HEK293 (cell line): Measurements from ENCODE around the gene ANXA7.

Source experiments
- FEZF1 ChIP-seq: fragments of 450-650 bp; formaldehyde crosslinking; IDR thresholded peaks from 2 replicates; pipeline ENCODE4 v1.5.1; 2016; ENCODE audit warnings: missing biosample characterization, missing genetic modification characterization
- KLF10 ChIP-seq: fragments of 450-650 bp; IDR thresholded peaks from 2 replicates; pipeline ENCODE4 v1.5.1; 2018; ENCODE audit warnings: missing biosample characterization, mild to moderate bottlenecking, missing genetic modification characterization
- KLF7 ChIP-seq: fragments of 450-650 bp; formaldehyde crosslinking; IDR thresholded peaks from 2 replicates; pipeline ENCODE4 v1.5.1; 2016; ENCODE audit warnings: missing biosample characterization, missing genetic modification characterization, borderline replicate concordance
- KLF9 ChIP-seq: fragments of 450-650 bp; formaldehyde crosslinking; IDR thresholded peaks from 2 replicates; pipeline ENCODE4 v1.5.1; 2016; ENCODE audit warnings: missing biosample characterization, missing genetic modification characterization, low read depth
- OSR2 ChIP-seq: fragments of 450-650 bp; formaldehyde crosslinking; IDR thresholded peaks from 2 replicates; pipeline ENCODE4 v1.5.1; 2016; ENCODE audit warnings: missing biosample characterization, missing genetic modification characterization
- PRDM6 ChIP-seq: fragments of 450-650 bp; formaldehyde crosslinking; IDR thresholded peaks from 2 replicates; pipeline ENCODE4 v1.5.1; 2017; ENCODE audit warnings: missing biosample characterization, missing genetic modification characterization
- SP2 ChIP-seq: fragments of 450-650 bp; formaldehyde crosslinking; IDR thresholded peaks from 2 replicates; pipeline ENCODE4 v1.5.1; 2016; ENCODE audit warnings: missing biosample characterization, missing genetic modification characterization
- SP3 ChIP-seq: fragments of 450-650 bp; formaldehyde crosslinking; IDR thresholded peaks from 2 replicates; pipeline ENCODE4 v1.5.1; 2016; ENCODE audit warnings: missing biosample characterization, missing genetic modification characterization
- TCF7L2 ChIP-seq: IDR thresholded peaks from 2 replicates; pipeline ENCODE4 v1.6.1; 2011; ENCODE audit warnings: low read depth, mild to moderate bottlenecking, inconsistent platforms, low read length, moderate library complexity, borderline replicate concordance
- ZBTB20 ChIP-seq: fragments of 450-650 bp; formaldehyde crosslinking; IDR thresholded peaks from 2 replicates; pipeline ENCODE4 v1.5.1; 2016; ENCODE audit warnings: missing biosample characterization, missing genetic modification characterization
- ZBTB8A ChIP-seq: fragments of 450-650 bp; formaldehyde crosslinking; IDR thresholded peaks from 2 replicates; pipeline ENCODE4 v1.5.1; 2016; ENCODE audit warnings: missing biosample characterization, missing genetic modification characterization
- ZFHX2 ChIP-seq: fragments of 450-650 bp; formaldehyde crosslinking; conservative IDR thresholded peaks from 2 replicates; pipeline ENCODE4 v1.5.1; 2016; ENCODE audit warnings: missing biosample characterization, missing genetic modification characterization
- ZNF223 ChIP-seq: fragments of 450-650 bp; formaldehyde crosslinking; IDR thresholded peaks from 2 replicates; pipeline ENCODE4 v1.5.1; 2016; ENCODE audit warnings: missing biosample characterization, missing genetic modification characterization
- ZNF24 ChIP-seq: fragments of 450-650 bp; formaldehyde crosslinking; IDR thresholded peaks from 2 replicates; pipeline ENCODE4 v1.5.1; 2016; ENCODE audit warnings: missing biosample characterization, missing genetic modification characterization
- ZNF280C ChIP-seq: fragments of 450-650 bp; formaldehyde crosslinking; IDR thresholded peaks from 2 replicates; pipeline ENCODE4 v1.5.1; 2016; ENCODE audit warnings: missing biosample characterization, missing genetic modification characterization
- ZNF302 ChIP-seq: fragments of 450-650 bp; formaldehyde crosslinking; IDR thresholded peaks from 2 replicates; pipeline ENCODE4 v1.5.1; 2016; ENCODE audit warnings: missing biosample characterization, missing genetic modification characterization, low read depth
- ZNF341 ChIP-seq: fragments of 450-650 bp; formaldehyde crosslinking; IDR thresholded peaks from 2 replicates; pipeline ENCODE4; 2016; ENCODE audit warnings: low read depth, missing biosample characterization, missing genetic modification characterization
- ZNF391 ChIP-seq: fragments of 450-650 bp; formaldehyde crosslinking; IDR thresholded peaks from 2 replicates; pipeline ENCODE4 v1.5.1; 2016; ENCODE audit warnings: low read depth, missing biosample characterization, missing genetic modification characterization, borderline replicate concordance
- ZNF423 ChIP-seq: fragments of 450-650 bp; formaldehyde crosslinking; IDR thresholded peaks from 2 replicates; pipeline ENCODE4 v1.5.1; 2016; ENCODE audit warnings: missing biosample characterization, missing genetic modification characterization
- ZNF501 ChIP-seq: fragments of 450-650 bp; formaldehyde crosslinking; IDR thresholded peaks from 2 replicates; pipeline ENCODE4 v1.5.1; 2016; ENCODE audit warnings: missing biosample characterization, missing genetic modification characterization
- ZNF776 ChIP-seq: fragments of 450-650 bp; formaldehyde crosslinking; IDR thresholded peaks from 2 replicates; pipeline ENCODE4 v1.5.0; 2017; ENCODE audit warnings: missing biosample characterization, missing genetic modification characterization, borderline replicate concordance
- ZNF843 ChIP-seq: fragments of 450-650 bp; formaldehyde crosslinking; IDR thresholded peaks from 2 replicates; pipeline ENCODE4 v1.5.1; 2016; ENCODE audit warnings: missing biosample characterization, missing genetic modification characterization
- ZXDB ChIP-seq: fragments of 450-650 bp; formaldehyde crosslinking; IDR thresholded peaks from 2 replicates; pipeline ENCODE4 v1.5.1; 2016; ENCODE audit warnings: missing biosample characterization, missing genetic modification characterization
- TF ChIP-seq, protein P1 (sequence below): fragments of 450-650 bp; formaldehyde crosslinking; IDR thresholded peaks from 2 replicates; pipeline ENCODE4 v1.5.1; 2016; ENCODE audit warnings: missing biosample characterization, missing genetic modification characterization
- TF ChIP-seq, protein P2 (sequence below): fragments of 450-650 bp; formaldehyde crosslinking; IDR thresholded peaks from 2 replicates; pipeline ENCODE4 v1.5.1; 2016; ENCODE audit warnings: missing biosample characterization, missing genetic modification characterization
- TF ChIP-seq, protein P3 (sequence below): fragments of 450-650 bp; formaldehyde crosslinking; optimal IDR thresholded peaks from 2 replicates; pipeline ENCODE3; 2016; ENCODE audit warnings: missing biosample characterization, mild to moderate bottlenecking, missing genetic modification characterization
- TF ChIP-seq, protein P4 (sequence below): fragments of 450-650 bp; formaldehyde crosslinking; IDR thresholded peaks from 2 replicates; pipeline ENCODE4 v1.5.1; 2016; ENCODE audit warnings: missing biosample characterization, missing genetic modification characterization

Gene ANXA7

DNA sequence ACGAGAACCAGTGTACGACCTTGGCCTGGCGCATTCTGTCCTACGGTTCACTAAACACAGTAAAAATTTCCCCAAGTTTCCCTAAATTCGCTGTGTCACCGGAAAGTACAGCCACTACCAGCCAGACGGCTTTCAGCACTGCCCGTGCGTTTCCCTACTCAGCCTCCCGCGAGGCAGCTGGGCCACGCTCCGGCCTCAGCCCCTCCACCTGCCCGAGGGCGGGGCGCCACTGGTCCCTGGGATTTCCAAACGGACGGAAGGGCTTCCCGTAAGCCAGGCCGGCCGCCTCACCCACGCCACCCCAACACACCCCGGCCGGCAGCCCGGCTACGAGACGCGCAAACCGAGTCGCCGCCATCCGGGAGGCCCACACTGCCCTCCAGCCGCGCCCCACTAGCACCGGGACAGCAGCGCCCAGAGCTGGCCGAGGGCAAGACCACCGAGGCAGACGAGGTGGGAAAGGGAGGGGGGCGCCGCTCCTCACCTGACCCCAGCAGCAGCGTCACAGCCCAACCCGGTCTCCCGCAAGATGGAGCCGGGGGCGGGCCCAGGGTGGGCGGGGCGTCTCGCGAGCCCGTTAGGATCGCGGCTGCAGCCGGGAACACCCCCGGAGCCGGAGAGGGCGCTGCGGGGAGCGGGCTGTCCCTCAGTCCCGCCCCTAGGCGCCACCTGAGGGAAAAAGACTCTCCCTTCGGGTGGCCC is at the start of gene ANXA7 (continued):
- TF ChIP-seq ZNF341, result peak; percentile 76
- TF ChIP-seq ZXDB (tag by site-specific recombination), result peak; percentile 95
- TF ChIP-seq KLF7 (tag by site-specific recombination), result 0 out of 2 replicates have a peak, but pooled peaks have one; percentile 67
- TF ChIP-seq, protein P1, sequence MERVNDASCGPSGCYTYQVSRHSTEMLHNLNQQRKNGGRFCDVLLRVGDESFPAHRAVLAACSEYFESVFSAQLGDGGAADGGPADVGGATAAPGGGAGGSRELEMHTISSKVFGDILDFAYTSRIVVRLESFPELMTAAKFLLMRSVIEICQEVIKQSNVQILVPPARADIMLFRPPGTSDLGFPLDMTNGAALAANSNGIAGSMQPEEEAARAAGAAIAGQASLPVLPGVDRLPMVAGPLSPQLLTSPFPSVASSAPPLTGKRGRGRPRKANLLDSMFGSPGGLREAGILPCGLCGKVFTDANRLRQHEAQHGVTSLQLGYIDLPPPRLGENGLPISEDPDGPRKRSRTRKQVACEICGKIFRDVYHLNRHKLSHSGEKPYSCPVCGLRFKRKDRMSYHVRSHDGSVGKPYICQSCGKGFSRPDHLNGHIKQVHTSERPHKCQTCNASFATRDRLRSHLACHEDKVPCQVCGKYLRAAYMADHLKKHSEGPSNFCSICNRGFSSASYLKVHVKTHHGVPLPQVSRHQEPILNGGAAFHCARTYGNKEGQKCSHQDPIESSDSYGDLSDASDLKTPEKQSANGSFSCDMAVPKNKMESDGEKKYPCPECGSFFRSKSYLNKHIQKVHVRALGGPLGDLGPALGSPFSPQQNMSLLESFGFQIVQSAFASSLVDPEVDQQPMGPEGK (tag by site-specific recombination), result peak; percentile 98
- peak; percentile 98 for TF ChIP-seq ZFHX2 (tag by site-specific recombination)
- TF ChIP-seq ZNF843 (tag by site-specific recombination), result peak; percentile 57; the same call in 1 of the 2 replicates
- no peak for TF ChIP-seq TCF7L2
- TF ChIP-seq, protein P2, sequence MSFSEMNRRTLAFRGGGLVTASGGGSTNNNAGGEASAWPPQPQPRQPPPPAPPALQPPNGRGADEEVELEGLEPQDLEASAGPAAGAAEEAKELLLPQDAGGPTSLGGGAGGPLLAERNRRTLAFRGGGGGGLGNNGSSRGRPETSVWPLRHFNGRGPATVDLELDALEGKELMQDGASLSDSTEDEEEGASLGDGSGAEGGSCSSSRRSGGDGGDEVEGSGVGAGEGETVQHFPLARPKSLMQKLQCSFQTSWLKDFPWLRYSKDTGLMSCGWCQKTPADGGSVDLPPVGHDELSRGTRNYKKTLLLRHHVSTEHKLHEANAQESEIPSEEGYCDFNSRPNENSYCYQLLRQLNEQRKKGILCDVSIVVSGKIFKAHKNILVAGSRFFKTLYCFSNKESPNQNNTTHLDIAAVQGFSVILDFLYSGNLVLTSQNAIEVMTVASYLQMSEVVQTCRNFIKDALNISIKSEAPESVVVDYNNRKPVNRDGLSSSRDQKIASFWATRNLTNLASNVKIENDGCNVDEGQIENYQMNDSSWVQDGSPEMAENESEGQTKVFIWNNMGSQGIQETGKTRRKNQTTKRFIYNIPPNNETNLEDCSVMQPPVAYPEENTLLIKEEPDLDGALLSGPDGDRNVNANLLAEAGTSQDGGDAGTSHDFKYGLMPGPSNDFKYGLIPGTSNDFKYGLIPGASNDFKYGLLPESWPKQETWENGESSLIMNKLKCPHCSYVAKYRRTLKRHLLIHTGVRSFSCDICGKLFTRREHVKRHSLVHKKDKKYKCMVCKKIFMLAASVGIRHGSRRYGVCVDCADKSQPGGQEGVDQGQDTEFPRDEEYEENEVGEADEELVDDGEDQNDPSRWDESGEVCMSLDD (tag by site-specific recombination), result peak; percentile 97
- no peak for TF ChIP-seq ZNF302 (tag by site-specific recombination)
- peak; percentile 77; the same call in 1 of the 2 replicates for TF ChIP-seq ZNF391 (tag by site-specific recombination)
- TF ChIP-seq, protein P3, sequence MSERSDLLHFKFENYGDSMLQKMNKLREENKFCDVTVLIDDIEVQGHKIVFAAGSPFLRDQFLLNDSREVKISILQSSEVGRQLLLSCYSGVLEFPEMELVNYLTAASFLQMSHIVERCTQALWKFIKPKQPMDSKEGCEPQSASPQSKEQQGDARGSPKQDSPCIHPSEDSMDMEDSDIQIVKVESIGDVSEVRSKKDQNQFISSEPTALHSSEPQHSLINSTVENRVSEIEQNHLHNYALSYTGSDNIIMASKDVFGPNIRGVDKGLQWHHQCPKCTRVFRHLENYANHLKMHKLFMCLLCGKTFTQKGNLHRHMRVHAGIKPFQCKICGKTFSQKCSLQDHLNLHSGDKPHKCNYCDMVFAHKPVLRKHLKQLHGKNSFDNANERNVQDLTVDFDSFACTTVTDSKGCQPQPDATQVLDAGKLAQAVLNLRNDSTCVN (tag by site-specific recombination), result peak; percentile 68
- TF ChIP-seq ZNF501 (tag by site-specific recombination), result peak; percentile 97
- TF ChIP-seq ZNF24 (tag by site-specific recombination), result peak; percentile 76; the same call in 1 of the 2 replicates
- no peak for TF ChIP-seq PRDM6 (tag by site-specific recombination)
- TF ChIP-seq, protein P4, sequence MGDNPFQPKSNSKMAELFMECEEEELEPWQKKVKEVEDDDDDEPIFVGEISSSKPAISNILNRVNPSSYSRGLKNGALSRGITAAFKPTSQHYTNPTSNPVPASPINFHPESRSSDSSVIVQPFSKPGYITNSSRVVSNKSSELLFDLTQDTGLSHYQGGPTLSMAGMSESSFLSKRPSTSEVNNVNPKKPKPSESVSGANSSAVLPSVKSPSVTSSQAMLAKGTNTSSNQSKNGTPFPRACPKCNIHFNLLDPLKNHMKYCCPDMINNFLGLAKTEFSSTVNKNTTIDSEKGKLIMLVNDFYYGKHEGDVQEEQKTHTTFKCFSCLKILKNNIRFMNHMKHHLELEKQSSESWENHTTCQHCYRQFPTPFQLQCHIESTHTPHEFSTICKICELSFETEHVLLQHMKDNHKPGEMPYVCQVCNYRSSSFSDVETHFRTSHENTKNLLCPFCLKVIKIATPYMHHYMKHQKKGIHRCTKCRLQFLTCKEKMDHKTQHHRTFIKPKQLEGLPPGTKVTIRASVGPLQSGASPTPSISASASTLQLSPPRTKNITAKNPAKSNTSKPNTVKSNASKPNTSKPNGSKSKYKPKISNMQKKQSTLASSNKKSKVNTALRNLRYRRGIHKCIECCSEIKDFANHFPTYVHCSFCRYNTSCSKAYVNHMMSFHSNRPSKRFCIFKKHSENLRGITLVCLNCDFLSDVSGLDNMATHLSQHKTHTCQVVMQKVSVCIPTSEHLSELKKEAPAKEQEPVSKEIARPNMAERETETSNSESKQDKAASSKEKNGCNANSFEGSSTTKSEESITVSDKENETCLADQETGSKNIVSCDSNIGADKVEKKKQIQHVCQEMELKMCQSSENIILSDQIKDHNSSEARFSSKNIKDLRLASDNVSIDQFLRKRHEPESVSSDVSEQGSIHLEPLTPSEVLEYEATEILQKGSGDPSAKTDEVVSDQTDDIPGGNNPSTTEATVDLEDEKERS (tag by site-specific recombination), result no peak
- peak; percentile 89 for TF ChIP-seq ZBTB20
- TF ChIP-seq SP2 (tag by site-specific recombination), result peak; percentile 93
- TF ChIP-seq KLF9 (tag by site-specific recombination), result peak; percentile 97
- TF ChIP-seq ZNF423 (tag by site-specific recombination), result peak; percentile 82; the same call in 1 of the 2 replicates
- peak; percentile 85 for TF ChIP-seq ZBTB8A
- peak; percentile 92 for TF ChIP-seq SP3 (tag by site-specific recombination)
- no peak for TF ChIP-seq FEZF1 (tag by site-specific recombination)
- peak; percentile 73 for TF ChIP-seq KLF10 (tag by site-specific recombination)
- peak; percentile 42; the same call in 1 of the 2 replicates for TF ChIP-seq OSR2 (tag by site-specific recombination)
- no peak for TF ChIP-seq ZNF280C
- TF ChIP-seq ZNF223 (tag by site-specific recombination), result no peak
- no peak for TF ChIP-seq ZNF776 (tag by site-specific recombination)
